ENCODE measurements around the gene TCF7L1.

Gene TCF7L1

DNA sequence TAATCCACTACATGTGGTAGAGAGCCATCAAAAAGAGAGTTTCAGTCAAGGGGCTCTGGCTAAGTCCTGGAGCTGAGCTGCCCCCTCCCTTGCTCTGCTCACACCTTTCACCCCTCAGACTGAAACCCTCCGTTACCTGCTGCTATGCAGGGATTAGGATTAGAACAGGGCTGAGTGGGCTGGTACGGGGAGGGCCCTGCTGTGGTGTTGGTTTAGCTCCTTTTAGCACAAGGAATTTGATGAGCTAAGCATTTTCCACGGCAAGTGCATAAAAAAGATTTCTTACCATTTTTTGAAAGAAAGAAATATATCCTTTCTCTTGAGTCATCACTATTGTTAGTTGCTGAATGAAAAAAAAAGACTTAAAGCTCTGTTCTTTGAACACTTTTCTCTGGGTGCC is 46.3 kb downstream of the TCF7L1 start:
- no peaks in the 10 kb centered on the region for H3K9me3 ChIP-seq (ENCODE audit: low read length)
- H3K4me2 ChIP-seq (ENCODE audit: low read length), result no peak overlapping the region
- TF ChIP-seq EZH2 (IDR thresholded peaks at IDR 0.05; ENCODE audit: borderline replicate concordance, low read length), result no peak
- TF ChIP-seq, protein P1, sequence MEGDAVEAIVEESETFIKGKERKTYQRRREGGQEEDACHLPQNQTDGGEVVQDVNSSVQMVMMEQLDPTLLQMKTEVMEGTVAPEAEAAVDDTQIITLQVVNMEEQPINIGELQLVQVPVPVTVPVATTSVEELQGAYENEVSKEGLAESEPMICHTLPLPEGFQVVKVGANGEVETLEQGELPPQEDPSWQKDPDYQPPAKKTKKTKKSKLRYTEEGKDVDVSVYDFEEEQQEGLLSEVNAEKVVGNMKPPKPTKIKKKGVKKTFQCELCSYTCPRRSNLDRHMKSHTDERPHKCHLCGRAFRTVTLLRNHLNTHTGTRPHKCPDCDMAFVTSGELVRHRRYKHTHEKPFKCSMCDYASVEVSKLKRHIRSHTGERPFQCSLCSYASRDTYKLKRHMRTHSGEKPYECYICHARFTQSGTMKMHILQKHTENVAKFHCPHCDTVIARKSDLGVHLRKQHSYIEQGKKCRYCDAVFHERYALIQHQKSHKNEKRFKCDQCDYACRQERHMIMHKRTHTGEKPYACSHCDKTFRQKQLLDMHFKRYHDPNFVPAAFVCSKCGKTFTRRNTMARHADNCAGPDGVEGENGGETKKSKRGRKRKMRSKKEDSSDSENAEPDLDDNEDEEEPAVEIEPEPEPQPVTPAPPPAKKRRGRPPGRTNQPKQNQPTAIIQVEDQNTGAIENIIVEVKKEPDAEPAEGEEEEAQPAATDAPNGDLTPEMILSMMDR (IDR thresholded peaks at IDR 0.05; ENCODE audit: low read length), result no peak
- H2AFZ ChIP-seq (ENCODE audit: low read length), result no peak overlapping the region
- H3K36me3 ChIP-seq (ENCODE audit: insufficient read depth, low read length), result no peaks in the 10 kb centered on the region
- H3K9me2 ChIP-seq (ENCODE audit: low read depth, low read length), result no peaks in the 10 kb centered on the region
- H3K4me1 ChIP-seq (ENCODE audit: insufficient read depth, low read length, severe bottlenecking), result no peaks in the 10 kb centered on the region
- no peaks in the 10 kb centered on the region for H3K27me3 ChIP-seq (ENCODE audit: insufficient read depth, low read length)
- H3K27ac ChIP-seq (ENCODE audit: low read depth, low read length, poor library complexity, severe bottlenecking), result no peak overlapping the region
- H3K9ac ChIP-seq (ENCODE audit: low read length), result no peak overlapping the region
- no peaks in the 10 kb centered on the region for H3K79me2 ChIP-seq (ENCODE audit: insufficient read depth, low read length)
- H3F3A ChIP-seq (ENCODE audit: insufficient read depth, low read length), result no peaks in the 10 kb centered on the region
- no peak overlapping the region for H3K4me3 ChIP-seq (ENCODE audit: low read depth, low read length, poor library complexity, severe bottlenecking)
- H4K20me1 ChIP-seq (ENCODE audit: insufficient read depth, low read length), result no peaks in the 10 kb centered on the region

DNA sequence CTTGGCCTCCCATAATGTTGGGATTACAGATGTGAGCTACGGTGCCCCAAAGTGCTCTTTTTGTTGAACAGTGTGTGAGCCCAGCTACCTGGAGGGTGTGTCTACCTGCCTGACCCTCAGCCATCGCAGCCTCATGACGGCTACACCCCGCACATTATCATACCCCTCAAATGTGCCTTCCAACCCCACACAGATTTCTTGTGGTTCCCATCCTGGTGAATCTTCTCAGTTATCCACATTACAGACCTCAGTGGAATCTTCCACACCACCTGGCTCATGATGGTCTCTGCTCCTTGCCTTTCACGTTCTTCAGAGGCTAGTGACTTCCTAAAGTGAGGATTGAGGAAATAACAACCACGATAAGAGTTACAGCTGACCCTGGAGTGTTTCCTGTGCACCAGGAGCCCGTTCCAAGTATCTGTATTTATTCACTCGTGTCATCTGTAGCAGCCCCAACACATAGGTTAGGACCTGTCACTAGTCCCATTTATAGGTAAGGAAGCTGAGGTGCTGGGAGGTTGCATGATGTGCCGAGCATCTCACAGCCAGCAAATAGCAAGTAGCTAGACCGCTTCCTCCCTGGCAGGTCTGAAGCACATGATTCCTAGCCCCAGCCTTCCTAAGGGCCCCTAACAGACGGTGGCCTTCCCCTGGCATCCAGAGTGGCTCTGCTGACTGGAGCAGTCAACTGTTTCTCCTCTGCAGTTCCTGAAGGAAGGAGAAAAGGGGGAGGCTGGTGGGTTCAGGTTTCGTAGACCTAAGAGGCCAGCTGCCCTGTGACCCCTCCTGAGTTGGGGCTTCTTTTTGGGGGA is 47.3 kb downstream of the TCF7L1 start:
- Histone ChIP-seq H3K9me3 (ENCODE audit: low read length) (no peaks in the 10 kb centered on the region), H3K4me2 (ENCODE audit: low read length) (no peak overlapping the region), H3K9me2 (ENCODE audit: low read depth, low read length) (no peaks in the 10 kb centered on the region), H3K27me3 (ENCODE audit: insufficient read depth, low read length) (no peaks in the 10 kb centered on the region), H3K4me3 (ENCODE audit: low read depth, low read length, poor library complexity, severe bottlenecking) (no peak overlapping the region), H3K9ac (ENCODE audit: low read length) (no peak overlapping the region), H3K79me2 (ENCODE audit: insufficient read depth, low read length) (no peaks in the 10 kb centered on the region), H3K27ac (ENCODE audit: low read depth, low read length, poor library complexity, severe bottlenecking) (no peak overlapping the region), H4K20me1 (ENCODE audit: insufficient read depth, low read length) (no peaks in the 10 kb centered on the region), H3K4me1 (ENCODE audit: insufficient read depth, low read length, severe bottlenecking) (no peaks in the 10 kb centered on the region), H2AFZ (ENCODE audit: low read length) (no peak overlapping the region), H3F3A (ENCODE audit: insufficient read depth, low read length) (no peaks in the 10 kb centered on the region), H3K36me3 (ENCODE audit: insufficient read depth, low read length) (no peaks in the 10 kb centered on the region)
- TF ChIP-seq EZH2 (IDR thresholded peaks at IDR 0.05; ENCODE audit: borderline replicate concordance, low read length), result no peak
- TF ChIP-seq, protein P1 (IDR thresholded peaks at IDR 0.05; ENCODE audit: low read length), result no peak

DNA sequence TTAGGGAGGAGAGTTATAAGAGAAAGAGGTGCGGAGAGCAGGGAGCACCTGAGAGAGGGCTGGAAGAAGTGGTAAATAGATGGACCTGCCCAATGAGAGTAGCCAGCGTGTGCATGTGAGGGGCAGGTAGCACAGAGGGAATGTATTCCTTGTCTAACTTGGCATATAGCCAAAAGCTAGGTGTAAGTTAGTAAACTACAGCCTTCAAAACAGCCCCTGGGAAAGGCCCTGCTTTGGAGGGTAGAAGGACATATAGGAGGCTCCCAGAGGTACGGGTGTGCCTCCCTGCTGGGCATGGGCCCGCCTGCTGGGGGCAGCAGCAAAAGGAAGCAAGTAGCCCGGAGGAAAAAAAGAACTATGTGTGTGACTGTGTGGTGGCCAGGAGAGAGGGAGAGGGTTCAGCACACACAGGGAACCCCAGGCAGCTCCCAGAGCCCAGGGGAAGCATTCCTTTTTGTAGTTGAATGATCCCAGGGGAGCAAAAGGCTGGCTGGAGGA is 48.0 kb downstream of the TCF7L1 start:
- H3K4me3 ChIP-seq (ENCODE audit: low read depth, low read length, poor library complexity, severe bottlenecking), result no peak overlapping the region
- H3K4me2 ChIP-seq (ENCODE audit: low read length), result no peak overlapping the region
- no peaks in the 10 kb centered on the region for H3K9me3 ChIP-seq (ENCODE audit: low read length)
- no peaks in the 10 kb centered on the region for H3K9me2 ChIP-seq (ENCODE audit: low read depth, low read length)
- H3K27ac ChIP-seq (ENCODE audit: low read depth, low read length, poor library complexity, severe bottlenecking), result no peak overlapping the region
- no peaks in the 10 kb centered on the region for H3K27me3 ChIP-seq (ENCODE audit: insufficient read depth, low read length)
- TF ChIP-seq EZH2 (IDR thresholded peaks at IDR 0.05; ENCODE audit: borderline replicate concordance, low read length), result no peak
- TF ChIP-seq, protein P1 (IDR thresholded peaks at IDR 0.05; ENCODE audit: low read length), result no peak
- no peaks in the 10 kb centered on the region for H4K20me1 ChIP-seq (ENCODE audit: insufficient read depth, low read length)
- no peak overlapping the region for H3K9ac ChIP-seq (ENCODE audit: low read length)
- no peaks in the 10 kb centered on the region for H3K36me3 ChIP-seq (ENCODE audit: insufficient read depth, low read length)
- H3K79me2 ChIP-seq (ENCODE audit: insufficient read depth, low read length), result no peaks in the 10 kb centered on the region
- H2AFZ ChIP-seq (ENCODE audit: low read length), result no peak overlapping the region
- no peaks in the 10 kb centered on the region for H3F3A ChIP-seq (ENCODE audit: insufficient read depth, low read length)
- H3K4me1 ChIP-seq (ENCODE audit: insufficient read depth, low read length, severe bottlenecking), result no peaks in the 10 kb centered on the region

All from OCI-LY1 (cell line).